Measurements from ENCODE around the gene LRRC8D. TPM values are rescaled to one million over a fixed set of nuclear protein-coding genes. Genes with fewer than 3 reads are reported as not detected.

The LRRC8D gene
- total RNA-seq, 2 donors from 2014 or later, result 9.0 to 10.9 TPM

DNA sequence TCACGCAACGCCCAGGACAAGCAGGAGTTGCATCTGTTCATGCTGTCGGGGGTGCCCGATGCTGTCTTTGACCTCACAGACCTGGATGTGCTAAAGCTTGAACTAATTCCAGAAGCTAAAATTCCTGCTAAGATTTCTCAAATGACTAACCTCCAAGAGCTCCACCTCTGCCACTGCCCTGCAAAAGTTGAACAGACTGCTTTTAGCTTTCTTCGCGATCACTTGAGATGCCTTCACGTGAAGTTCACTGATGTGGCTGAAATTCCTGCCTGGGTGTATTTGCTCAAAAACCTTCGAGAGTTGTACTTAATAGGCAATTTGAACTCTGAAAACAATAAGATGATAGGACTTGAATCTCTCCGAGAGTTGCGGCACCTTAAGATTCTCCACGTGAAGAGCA is 113.6 kb downstream of the LRRC8D start:
- Histone ChIP-seq H3K27me3 (no peaks in the 10 kb centered on the region), H3K36me3 (peaks cover 13% of the 10 kb centered on the region), H3K27ac (no peak overlapping the region), H3K9me3 (no peaks in the 10 kb centered on the region), H3K4me3 (no peak overlapping the region), H3K4me1 (peaks cover 0 to 11% of the 10 kb centered on the region in 2 donors)
- no peak for DNase-seq (ENCODE audit: low spot score)
- TF ChIP-seq, protein P1, sequence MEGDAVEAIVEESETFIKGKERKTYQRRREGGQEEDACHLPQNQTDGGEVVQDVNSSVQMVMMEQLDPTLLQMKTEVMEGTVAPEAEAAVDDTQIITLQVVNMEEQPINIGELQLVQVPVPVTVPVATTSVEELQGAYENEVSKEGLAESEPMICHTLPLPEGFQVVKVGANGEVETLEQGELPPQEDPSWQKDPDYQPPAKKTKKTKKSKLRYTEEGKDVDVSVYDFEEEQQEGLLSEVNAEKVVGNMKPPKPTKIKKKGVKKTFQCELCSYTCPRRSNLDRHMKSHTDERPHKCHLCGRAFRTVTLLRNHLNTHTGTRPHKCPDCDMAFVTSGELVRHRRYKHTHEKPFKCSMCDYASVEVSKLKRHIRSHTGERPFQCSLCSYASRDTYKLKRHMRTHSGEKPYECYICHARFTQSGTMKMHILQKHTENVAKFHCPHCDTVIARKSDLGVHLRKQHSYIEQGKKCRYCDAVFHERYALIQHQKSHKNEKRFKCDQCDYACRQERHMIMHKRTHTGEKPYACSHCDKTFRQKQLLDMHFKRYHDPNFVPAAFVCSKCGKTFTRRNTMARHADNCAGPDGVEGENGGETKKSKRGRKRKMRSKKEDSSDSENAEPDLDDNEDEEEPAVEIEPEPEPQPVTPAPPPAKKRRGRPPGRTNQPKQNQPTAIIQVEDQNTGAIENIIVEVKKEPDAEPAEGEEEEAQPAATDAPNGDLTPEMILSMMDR (IDR thresholded peaks at IDR 0.05), result no peak

DNA sequence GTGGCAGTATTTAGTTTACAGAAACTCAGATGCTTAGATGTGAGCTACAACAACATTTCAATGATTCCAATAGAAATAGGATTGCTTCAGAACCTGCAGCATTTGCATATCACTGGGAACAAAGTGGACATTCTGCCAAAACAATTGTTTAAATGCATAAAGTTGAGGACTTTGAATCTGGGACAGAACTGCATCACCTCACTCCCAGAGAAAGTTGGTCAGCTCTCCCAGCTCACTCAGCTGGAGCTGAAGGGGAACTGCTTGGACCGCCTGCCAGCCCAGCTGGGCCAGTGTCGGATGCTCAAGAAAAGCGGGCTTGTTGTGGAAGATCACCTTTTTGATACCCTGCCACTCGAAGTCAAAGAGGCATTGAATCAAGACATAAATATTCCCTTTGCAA is 114.4 kb downstream of the LRRC8D start:
- Histone ChIP-seq H3K4me3 (no peak overlapping the region), H3K9me3 (no peaks in the 10 kb centered on the region), H3K36me3 (peaks cover 13% of the 10 kb centered on the region), H3K4me1 (peaks cover 0 to 11% of the 10 kb centered on the region in 2 donors), H3K27me3 (no peaks in the 10 kb centered on the region), H3K27ac (no peak overlapping the region)
- DNase-seq (ENCODE audit: low spot score), result no peak
- TF ChIP-seq, protein P1 (IDR thresholded peaks at IDR 0.05), result no peak

DNA sequence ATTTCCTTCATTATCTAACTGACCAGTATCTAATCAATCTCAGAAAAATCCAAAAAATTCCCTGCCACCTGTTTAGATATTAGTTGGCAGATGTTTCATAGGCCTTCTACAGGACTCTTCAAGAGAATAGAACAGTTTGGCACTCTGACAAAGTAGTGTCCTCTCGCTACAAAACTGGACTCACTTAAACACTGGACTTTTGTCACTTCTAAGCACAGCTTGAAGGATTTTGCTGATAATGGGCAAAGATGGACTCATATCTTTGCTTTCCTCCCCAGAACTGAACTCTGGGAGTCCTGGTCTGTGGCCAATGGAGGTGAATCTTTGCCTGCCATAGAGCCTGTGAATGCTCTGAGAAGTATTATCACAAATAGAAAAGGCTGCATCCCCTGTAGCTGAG is 115.9 kb downstream of the LRRC8D start:
- H3K9me3 ChIP-seq, result no peaks in the 10 kb centered on the region
- H3K27ac ChIP-seq, result no peak overlapping the region
- peaks cover 13% of the 10 kb centered on the region for H3K36me3 ChIP-seq
- no peaks in the 10 kb centered on the region for H3K27me3 ChIP-seq
- H3K4me3 ChIP-seq, result no peak overlapping the region
- TF ChIP-seq, protein P1 (IDR thresholded peaks at IDR 0.05), result no peak
- DNase-seq (ENCODE audit: low spot score), result no peak
- H3K4me1 ChIP-seq, result peaks cover 0 to 11% of the 10 kb centered on the region in 2 donors

DNA sequence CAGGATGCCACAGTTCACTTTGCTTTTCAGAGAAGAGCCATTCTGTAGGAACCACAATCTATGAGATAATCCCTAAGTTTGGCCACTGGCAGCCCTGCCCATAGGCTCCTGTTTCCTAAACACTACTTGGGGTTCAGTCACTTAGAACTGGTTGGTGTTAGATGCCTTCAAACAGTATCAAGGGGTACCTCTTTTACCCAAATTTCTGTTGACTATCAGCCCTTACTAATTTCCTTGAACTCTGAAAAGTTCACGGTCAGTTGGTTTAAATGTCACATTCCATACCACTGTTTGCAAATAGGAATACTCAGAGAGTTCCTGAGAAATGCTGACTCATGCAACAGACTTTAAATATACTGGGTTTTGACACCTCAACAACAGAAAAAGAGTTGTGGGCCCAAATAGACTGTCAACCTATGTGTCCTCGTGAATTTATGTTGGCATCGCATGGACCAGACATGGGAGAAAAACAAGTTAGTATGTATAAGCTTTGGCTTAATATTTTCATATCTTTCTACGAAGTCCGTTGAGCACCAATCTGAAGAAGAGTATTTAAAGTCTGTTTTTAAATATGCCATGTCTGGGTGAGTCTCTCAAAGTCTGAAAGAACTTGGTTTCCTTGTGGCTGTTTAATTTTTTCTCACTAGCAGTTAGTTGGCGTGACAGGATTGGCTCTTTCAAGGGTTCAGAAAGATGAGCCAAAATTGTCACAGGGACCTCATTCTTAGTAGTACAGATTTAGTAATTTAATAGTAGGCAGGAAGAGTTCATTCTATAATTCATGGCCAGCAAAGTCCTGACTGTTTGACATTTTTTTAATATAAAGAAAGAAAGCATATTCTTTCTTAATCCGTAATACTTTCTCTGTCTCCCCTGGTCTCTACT is 117.6 kb downstream of the LRRC8D start:
- Histone ChIP-seq H3K27ac (no peak overlapping the region), H3K9me3 (no peaks in the 10 kb centered on the region), H3K27me3 (no peaks in the 10 kb centered on the region), H3K4me3 (no peak overlapping the region), H3K4me1 (peaks cover 0 to 22% of the 10 kb centered on the region in 2 donors), H3K36me3 (peaks cover 8% of the 10 kb centered on the region)
- TF ChIP-seq, protein P1 (IDR thresholded peaks at IDR 0.05), result no peak
- DNase-seq (ENCODE audit: low spot score), result no peak

DNA sequence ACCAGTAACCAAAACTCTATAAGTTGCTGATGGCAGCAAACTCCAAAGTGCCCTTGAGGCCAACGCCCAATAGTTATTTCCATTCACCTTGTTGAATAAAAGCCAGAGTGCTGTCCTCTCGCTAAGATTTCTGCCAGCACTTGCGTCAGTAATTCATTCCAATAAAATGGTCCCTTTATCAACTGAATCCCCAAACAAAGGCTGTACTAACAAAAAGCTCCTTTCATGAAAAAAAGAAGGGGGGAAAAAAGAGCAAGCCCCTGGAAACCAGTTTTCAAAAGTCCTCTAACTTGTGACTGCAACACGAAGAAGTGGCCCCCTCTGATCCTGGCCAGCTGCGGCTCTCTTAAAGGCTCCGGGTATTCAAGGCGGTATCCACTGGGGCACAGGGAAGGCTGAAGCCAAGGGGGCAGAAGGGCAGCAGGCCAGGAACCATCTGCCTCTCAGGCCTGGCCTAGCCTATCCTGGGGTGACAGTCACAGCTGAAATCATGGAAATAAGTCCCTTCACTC is 118.3 kb downstream of the LRRC8D start:
- H3K36me3 ChIP-seq, result peaks cover 1% of the 10 kb centered on the region
- no peak for DNase-seq (ENCODE audit: low spot score)
- peaks cover 0 to 24% of the 10 kb centered on the region in 2 donors for H3K4me1 ChIP-seq
- no peaks in the 10 kb centered on the region for H3K9me3 ChIP-seq
- no peak overlapping the region for H3K27ac ChIP-seq
- no peaks in the 10 kb centered on the region for H3K27me3 ChIP-seq
- no peak overlapping the region for H3K4me3 ChIP-seq
- TF ChIP-seq, protein P1 (IDR thresholded peaks at IDR 0.05), result no peak
